GM12892 (cell line): ENCODE data around the gene FNDC1.

ENCODE experiments used
- DNase-seq: peaks from one replicate; pipeline ENCODE4 v3.0.0; 2011; ENCODE audit not compliant: insufficient read length
- FAIRE-seq: peaks from 2 replicates; lab custom pipeline; 2011; peaks lifted over from hg19 to GRCh38; lab: Jason Lieb, UNC
- POLR2A ChIP-seq: IDR thresholded peaks from 2 replicates; pipeline ENCODE4 v1.6.1; 2011; ENCODE audit warnings: low read depth, low read length, control low read depth
- POLR2AphosphoS5 ChIP-seq: IDR thresholded peaks from 2 replicates; pipeline ENCODE4 v1.6.1; 2011; ENCODE audit warnings: low read depth, low read length, control low read depth
- TAF1 ChIP-seq: IDR thresholded peaks from 2 replicates; pipeline ENCODE4 v1.6.1; 2011; ENCODE audit warnings: low read depth, mild to moderate bottlenecking, control low read depth, low read length, borderline replicate concordance

Gene FNDC1

DNA sequence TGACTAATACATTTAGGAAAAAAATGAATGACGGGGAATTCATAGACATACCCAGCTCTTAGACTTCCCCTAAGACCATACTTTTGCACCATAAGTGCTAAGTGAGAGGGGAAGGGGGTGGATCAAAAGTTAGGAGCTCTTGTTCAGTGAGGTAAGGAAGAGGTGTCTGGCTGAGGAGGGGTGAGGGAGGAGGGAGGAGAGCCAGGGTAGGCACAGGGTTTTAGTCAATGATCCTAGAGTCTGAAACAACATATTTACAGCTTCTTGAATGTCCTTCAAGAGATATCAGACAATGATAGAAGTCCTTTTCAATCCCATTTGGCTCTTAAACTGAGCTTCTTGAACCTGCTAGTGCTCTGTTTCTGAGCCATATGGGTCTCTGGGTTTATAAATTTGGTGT, 135.4 kb downstream of the FNDC1 start:
- no peak for TF ChIP-seq POLR2AphosphoS5
- TF ChIP-seq TAF1 = no peak
- TF ChIP-seq POLR2A = no peak
- FAIRE-seq = no peak

GRCh38 chr6:159305159-159305558, 136.0 kb downstream of the FNDC1 start:
- DNase-seq (no peak), FAIRE-seq (no peak)
- TF ChIP-seq TAF1 = no peak
- TF ChIP-seq POLR2A = no peak
- no peak for TF ChIP-seq POLR2AphosphoS5

More for the DNA sequence above, 135.4 kb downstream of the FNDC1 start:
- no peak for DNase-seq

- DNase-seq = no peak
- TF ChIP-seq TAF1 (no peak), POLR2AphosphoS5 (no peak), POLR2A (no peak)
- FAIRE-seq = no peak
Observed at GRCh38 chr6:159305804-159306537, 136.8 kb downstream of the FNDC1 start.

- TF ChIP-seq TAF1 (no peak), POLR2AphosphoS5 (no peak), POLR2A (no peak)
- FAIRE-seq (no peak), DNase-seq (no peak)
Observed at GRCh38 chr6:159307246-159307790, 138.1 kb downstream of the FNDC1 start.

- TF ChIP-seq POLR2A = no peak
- TF ChIP-seq TAF1 = no peak
- no peak for TF ChIP-seq POLR2AphosphoS5
- FAIRE-seq (no peak), DNase-seq (no peak)
Observed at GRCh38 chr6:159308198-159308597, 139.0 kb downstream of the FNDC1 start.

GRCh38 chr6:159309723-159310122, 140.5 kb downstream of the FNDC1 start:
- TF ChIP-seq POLR2AphosphoS5 (no peak), TAF1 (no peak), POLR2A (no peak)
- DNase-seq (no peak), FAIRE-seq (no peak)

DNA sequence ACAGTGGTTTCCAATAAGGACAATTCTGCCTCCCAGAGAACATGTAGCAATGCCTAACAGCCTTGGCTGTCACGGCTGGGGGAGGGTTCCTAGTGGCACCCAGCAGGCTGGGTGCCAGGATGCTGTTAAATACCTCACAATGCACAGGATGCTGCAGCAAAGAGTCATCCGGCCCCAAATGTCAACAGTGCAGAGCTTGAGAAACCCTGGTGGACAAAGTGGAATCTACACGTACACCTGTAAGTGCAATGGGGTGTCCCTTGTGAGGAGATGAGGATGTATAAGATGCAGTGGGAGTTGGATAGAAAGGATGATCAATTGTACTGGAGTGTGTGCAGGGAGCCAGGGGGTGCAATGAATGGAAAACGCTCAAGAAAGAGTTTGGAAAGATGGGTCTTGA, 142.4 kb downstream of the FNDC1 start:
- DNase-seq (no peak), FAIRE-seq (no peak)
- TF ChIP-seq TAF1 (no peak), POLR2A (no peak), POLR2AphosphoS5 (no peak)

DNA sequence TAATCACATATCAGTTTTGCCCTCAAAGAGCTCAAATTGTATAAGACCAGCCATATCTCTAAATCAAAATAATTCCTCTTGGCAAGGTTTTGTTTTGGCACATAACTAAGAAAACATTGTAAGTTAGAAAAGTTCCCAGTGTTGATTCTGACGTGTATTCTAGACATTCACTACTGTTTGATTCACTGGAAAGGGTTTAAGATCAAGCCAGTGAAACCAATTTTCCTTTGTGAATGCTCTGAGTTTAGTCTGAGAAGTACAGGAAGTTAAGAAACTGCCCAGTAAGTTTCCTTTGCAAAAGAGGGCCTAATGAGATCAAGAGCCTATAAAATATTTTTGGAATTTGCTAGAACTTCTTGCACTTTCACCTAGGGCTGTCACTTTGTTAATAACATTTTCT, 143.0 kb downstream of the FNDC1 start:
- TF ChIP-seq POLR2A = no peak
- TF ChIP-seq POLR2AphosphoS5 = no peak
- TF ChIP-seq TAF1 = no peak
- no peak for DNase-seq

DNA sequence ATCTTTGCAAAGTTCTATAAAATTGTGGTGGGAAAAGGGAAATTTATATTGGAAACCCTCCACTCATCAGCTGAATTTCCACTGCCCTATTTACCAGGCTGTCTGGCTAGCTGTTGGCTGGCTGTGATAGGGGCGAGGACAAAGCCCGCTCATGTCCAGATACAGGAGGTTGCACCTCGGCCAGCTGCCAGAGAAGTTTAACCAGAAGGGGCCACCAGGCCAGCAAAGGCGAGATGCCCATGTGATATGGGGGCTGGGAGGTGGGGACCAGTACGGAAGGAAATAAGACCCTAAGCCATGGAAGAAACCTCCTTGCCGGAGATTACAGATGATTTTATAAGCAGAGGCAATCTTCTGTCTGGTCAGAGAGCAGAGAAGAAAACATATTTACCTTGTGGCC, 143.8 kb downstream of the FNDC1 start:
- TF ChIP-seq TAF1 = no peak
- TF ChIP-seq POLR2A = no peak
- no peak for TF ChIP-seq POLR2AphosphoS5
- no peak for DNase-seq
- FAIRE-seq = no peak

More for the DNA sequence above, 143.0 kb downstream of the FNDC1 start:
- FAIRE-seq = no peak

DNA sequence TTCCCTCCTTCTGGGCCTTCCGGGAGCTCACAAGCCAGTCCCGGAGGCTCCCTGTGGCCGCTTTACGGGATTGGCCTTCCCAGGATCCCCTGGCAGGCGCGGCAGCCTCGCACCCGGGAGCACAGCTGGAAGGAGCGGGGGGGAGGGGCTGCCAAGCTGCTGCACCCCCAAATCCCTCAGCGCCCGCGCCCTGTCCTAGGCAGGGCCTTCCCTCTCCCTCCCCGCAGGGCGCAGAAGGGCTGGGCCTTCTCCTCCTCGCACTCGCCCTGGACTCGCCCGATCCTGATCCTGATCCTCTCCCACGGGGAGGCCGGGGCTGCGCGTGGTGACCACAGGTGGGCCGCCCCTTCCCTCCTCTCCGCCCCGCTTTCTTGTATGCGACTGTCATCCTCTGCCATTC, 146.4 kb downstream of the FNDC1 start:
- no peak for FAIRE-seq
- DNase-seq = no peak
- TF ChIP-seq TAF1 = no peak
- TF ChIP-seq POLR2AphosphoS5 = no peak
- TF ChIP-seq POLR2A = no peak

GRCh38 chr6:159317430-159317829, 148.2 kb downstream of the FNDC1 start:
- DNase-seq (no peak), FAIRE-seq (no peak)
- TF ChIP-seq TAF1 = no peak
- TF ChIP-seq POLR2AphosphoS5 = no peak
- TF ChIP-seq POLR2A = no peak

GRCh38 chr6:159321267-159321666, 152.1 kb downstream of the FNDC1 start:
- FAIRE-seq = no peak
- TF ChIP-seq POLR2AphosphoS5 (no peak), TAF1 (no peak), POLR2A (no peak)

More at GRCh38 chr6:159321267-159321666, 152.1 kb downstream of the FNDC1 start:
- no peak for DNase-seq
